ENCODE measurements around the gene EPB41L1. TPM values are rescaled to one million over a fixed set of nuclear protein-coding genes. Genes with fewer than 3 reads are reported as not detected.

EPB41L1 gene
- polyA plus RNA-seq, 1 donor (not counting 4 experiments of a cell fraction or from before 2014, with no cell fraction given), result 1.2 TPM

- Histone ChIP-seq H3K27me3 (ENCODE audit: control insufficient read depth, extremely low read depth, insufficient read depth, low read length) (no peaks in the 10 kb centered on the region), H2AFZ (ENCODE audit: control insufficient read depth, low read length) (no peak overlapping the region), H3K4me2 (ENCODE audit: control insufficient read depth, extremely low read depth, insufficient read depth, low read depth, low read length) (no peak overlapping the region), H3K9ac (ENCODE audit: control insufficient read depth, extremely low read depth, insufficient read depth, low read length) (no peak overlapping the region), H3K9me3 (ENCODE audit: control insufficient read depth, low read depth, low read length) (no peaks in the 10 kb centered on the region), H3K27ac (ENCODE audit: control insufficient read depth, insufficient read depth, low read length) (no peak overlapping the region), H4K20me1 (ENCODE audit: control insufficient read depth, extremely low read depth, insufficient read depth, low read length) (no peaks in the 10 kb centered on the region), H3K79me2 (ENCODE audit: control insufficient read depth, insufficient read depth, low read length) (no peaks in the 10 kb centered on the region), H3K36me3 (ENCODE audit: control insufficient read depth in 2 of 2, extremely low read depth in 1 of 2, insufficient read depth in 2 of 2, low read length in 2 of 2) (no peaks in the 10 kb centered on the region), H3K4me3 (ENCODE audit: control insufficient read depth in 2 of 3, extremely low read depth in 1 of 3, insufficient read depth in 2 of 3, low read depth in 1 of 3, low read length in 3 of 3) (no peak overlapping the region), H3K9me1 (ENCODE audit: control insufficient read depth, extremely low read depth, insufficient read depth, low read length) (no peaks in the 10 kb centered on the region), H3K4me1 (ENCODE audit: control insufficient read depth, extremely low read depth, insufficient read depth, low read length) (no peaks in the 10 kb centered on the region)
- FAIRE-seq, result no peak
- no peak for TF ChIP-seq EZH2 (IDR thresholded peaks at IDR 0.05; ENCODE audit: low read length)
- TF ChIP-seq, protein P1, sequence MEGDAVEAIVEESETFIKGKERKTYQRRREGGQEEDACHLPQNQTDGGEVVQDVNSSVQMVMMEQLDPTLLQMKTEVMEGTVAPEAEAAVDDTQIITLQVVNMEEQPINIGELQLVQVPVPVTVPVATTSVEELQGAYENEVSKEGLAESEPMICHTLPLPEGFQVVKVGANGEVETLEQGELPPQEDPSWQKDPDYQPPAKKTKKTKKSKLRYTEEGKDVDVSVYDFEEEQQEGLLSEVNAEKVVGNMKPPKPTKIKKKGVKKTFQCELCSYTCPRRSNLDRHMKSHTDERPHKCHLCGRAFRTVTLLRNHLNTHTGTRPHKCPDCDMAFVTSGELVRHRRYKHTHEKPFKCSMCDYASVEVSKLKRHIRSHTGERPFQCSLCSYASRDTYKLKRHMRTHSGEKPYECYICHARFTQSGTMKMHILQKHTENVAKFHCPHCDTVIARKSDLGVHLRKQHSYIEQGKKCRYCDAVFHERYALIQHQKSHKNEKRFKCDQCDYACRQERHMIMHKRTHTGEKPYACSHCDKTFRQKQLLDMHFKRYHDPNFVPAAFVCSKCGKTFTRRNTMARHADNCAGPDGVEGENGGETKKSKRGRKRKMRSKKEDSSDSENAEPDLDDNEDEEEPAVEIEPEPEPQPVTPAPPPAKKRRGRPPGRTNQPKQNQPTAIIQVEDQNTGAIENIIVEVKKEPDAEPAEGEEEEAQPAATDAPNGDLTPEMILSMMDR (optimal IDR thresholded peaks at IDR 0.05 in 1 of 3, IDR thresholded peaks at IDR 0.05 in 1 of 3, conservative IDR thresholded peaks at IDR 0.05 in 1 of 3; ENCODE audit: extremely low read depth in 1 of 3, insufficient read depth in 2 of 3, low read length in 3 of 3), result no peak
- dilution Hi-C loops (cut with MboI; ENCODE audit: extremely low pct_ligation_motif_present, low sequenced_read_pairs), result no loop called here
- DNase-seq (ENCODE audit: low read depth, low spot score), result no peak
Measured at GRCh38 chr20:36177716-36178115, 23.2 kb downstream of the EPB41L1 start.

DNA sequence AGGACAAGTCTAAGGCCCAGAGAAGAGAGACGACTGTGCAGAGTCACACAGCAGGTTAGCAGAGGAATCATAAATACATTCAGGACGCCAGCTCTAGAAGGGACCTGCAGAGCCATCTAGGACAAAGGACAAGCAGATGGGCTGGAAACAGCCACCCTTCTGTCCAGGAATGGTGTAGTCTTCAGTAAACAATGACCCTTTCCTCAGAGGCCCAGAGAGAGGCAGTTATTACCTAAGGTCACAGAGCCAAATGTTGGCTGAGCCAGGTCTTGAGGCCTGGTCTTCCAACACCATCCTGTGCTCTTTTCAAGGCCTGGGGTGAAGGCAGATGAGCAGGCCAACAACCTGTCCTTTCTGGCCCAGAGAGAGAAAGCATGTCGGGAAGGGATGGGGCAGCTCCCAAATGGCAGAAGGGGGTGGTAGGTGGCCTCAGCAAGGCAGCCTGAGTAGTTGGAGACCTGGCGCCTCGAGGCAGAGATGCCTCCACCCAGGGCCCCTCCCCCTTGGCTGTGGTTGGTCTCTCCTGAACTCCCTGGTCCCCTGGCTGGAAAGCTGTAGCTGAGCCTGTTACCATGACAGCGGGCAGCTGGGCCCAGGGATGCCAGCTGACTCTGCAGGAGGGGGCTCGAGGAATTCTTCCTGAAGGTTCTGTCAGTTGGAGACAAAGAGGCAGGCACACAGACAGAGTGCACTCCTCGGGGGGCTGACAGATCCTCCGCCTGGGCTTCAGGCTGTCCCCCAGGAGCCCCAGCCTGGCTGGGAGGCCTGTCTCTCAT lies 24.8 kb downstream of the EPB41L1 start:
- no peak overlapping the region for H2AFZ ChIP-seq (ENCODE audit: control insufficient read depth, low read length)
- H3K9me3 ChIP-seq (ENCODE audit: control insufficient read depth, low read depth, low read length), result no peaks in the 10 kb centered on the region
- no peaks in the 10 kb centered on the region for H3K36me3 ChIP-seq (ENCODE audit: control insufficient read depth in 2 of 2, extremely low read depth in 1 of 2, insufficient read depth in 2 of 2, low read length in 2 of 2)
- dilution Hi-C loops (cut with MboI; ENCODE audit: extremely low pct_ligation_motif_present, low sequenced_read_pairs), result no loop called here
- DNase-seq (ENCODE audit: low read depth, low spot score), result no peak
- no peaks in the 10 kb centered on the region for H3K4me1 ChIP-seq (ENCODE audit: control insufficient read depth, extremely low read depth, insufficient read depth, low read length)
- H3K4me3 ChIP-seq (ENCODE audit: control insufficient read depth in 2 of 3, extremely low read depth in 1 of 3, insufficient read depth in 2 of 3, low read depth in 1 of 3, low read length in 3 of 3), result no peak overlapping the region
- FAIRE-seq, result no peak
- H3K27me3 ChIP-seq (ENCODE audit: control insufficient read depth, extremely low read depth, insufficient read depth, low read length), result no peaks in the 10 kb centered on the region
- TF ChIP-seq, protein P1 (optimal IDR thresholded peaks at IDR 0.05 in 1 of 3, IDR thresholded peaks at IDR 0.05 in 1 of 3, conservative IDR thresholded peaks at IDR 0.05 in 1 of 3; ENCODE audit: extremely low read depth in 1 of 3, insufficient read depth in 2 of 3, low read length in 3 of 3), result no peak
- TF ChIP-seq EZH2 (IDR thresholded peaks at IDR 0.05; ENCODE audit: low read length), result no peak
- H3K79me2 ChIP-seq (ENCODE audit: control insufficient read depth, insufficient read depth, low read length), result no peaks in the 10 kb centered on the region
- H3K27ac ChIP-seq (ENCODE audit: control insufficient read depth, insufficient read depth, low read length), result no peak overlapping the region
- no peak overlapping the region for H3K4me2 ChIP-seq (ENCODE audit: control insufficient read depth, extremely low read depth, insufficient read depth, low read depth, low read length)
- no peak overlapping the region for H3K9ac ChIP-seq (ENCODE audit: control insufficient read depth, extremely low read depth, insufficient read depth, low read length)
- H4K20me1 ChIP-seq (ENCODE audit: control insufficient read depth, extremely low read depth, insufficient read depth, low read length), result no peaks in the 10 kb centered on the region
- H3K9me1 ChIP-seq (ENCODE audit: control insufficient read depth, extremely low read depth, insufficient read depth, low read length), result no peaks in the 10 kb centered on the region
